Posterior cingulate gyrus (tissue), 11 donors: ENCODE results near the gene TK2.

Source experiments
- DNase-seq, 10 donors: peaks; one replicate each; pipeline versions ENCODE4 v3.0.0 to v3.0.0-alpha.2; 2020 to 2021; ENCODE audit warnings: mixed read lengths in 3 of 10
- intact Hi-C: fragments of 100-400 bp; cut with DNase I; formaldehyde crosslinking; loops from one replicate; pipeline ENCODE4 v1.15.1; 2023

Gene TK2

GRCh38 chr16:66548868-66549267, 1.1 kb downstream of the TK2 start:
- intact Hi-C loops, result loop anchor here (2.0 kb wide), 1 partner anchor 32 kb away; no protein-coding TSS in a partner anchor
- no peak for DNase-seq

- DNase-seq, result peak in 1 of 10 donors; percentile 69
- intact Hi-C loops, result loop anchor here (2.0 kb wide), 1 partner anchor 31 kb away; no protein-coding TSS in a partner anchor
Observed at GRCh38 chr16:66548068-66548467, 1.9 kb downstream of the TK2 start.

- peak in 1 of 10 donors; percentile 55 for DNase-seq
- intact Hi-C loops, result no loop called here
Observed at GRCh38 chr16:66547101-66547989, 2.6 kb downstream of the TK2 start.

- peak in 1 of 10 donors; percentile 49 for DNase-seq
- intact Hi-C loops, result no loop called here
Observed at GRCh38 chr16:66544016-66544757, 5.7 kb downstream of the TK2 start.

GRCh38 chr16:66543541-66543940, 6.4 kb downstream of the TK2 start:
- DNase-seq, result peak in 1 of 10 donors; percentile 24
- intact Hi-C loops, result no loop called here

- peak in 1 of 10 donors; percentile 25 for DNase-seq
- intact Hi-C loops, result no loop called here
Observed at GRCh38 chr16:66542396-66542795, 7.5 kb downstream of the TK2 start.

GRCh38 chr16:66541388-66542355, 8.2 kb downstream of the TK2 start:
- intact Hi-C loops, result no loop called here
- peak in 1 of 10 donors; percentile 4 for DNase-seq

GRCh38 chr16:66539623-66540469, 10.1 kb downstream of the TK2 start:
- peak in 1 of 10 donors; percentile 30 for DNase-seq

GRCh38 chr16:66538910-66539309, 11.0 kb downstream of the TK2 start:
- intact Hi-C loops, result no loop called here
- no peak for DNase-seq

More at GRCh38 chr16:66539623-66540469, 10.1 kb downstream of the TK2 start:
- intact Hi-C loops, result no loop called here

- intact Hi-C loops, result no loop called here
- DNase-seq, result peak in 1 of 10 donors; percentile 66
Observed at GRCh38 chr16:66537236-66537635, 12.7 kb downstream of the TK2 start.

- peak in 1 of 10 donors; percentile 40 for DNase-seq
- intact Hi-C loops, result no loop called here
Observed at GRCh38 chr16:66536525-66536924, 13.4 kb downstream of the TK2 start.

- peak in 2 of 10 donors; percentile 14 to 40 for DNase-seq
- intact Hi-C loops, result no loop called here
Observed at GRCh38 chr16:66534376-66534799, 15.5 kb downstream of the TK2 start.

- intact Hi-C loops, result no loop called here
- peak in 1 of 10 donors; percentile 30 for DNase-seq
Observed at GRCh38 chr16:66529475-66529874, 20.4 kb downstream of the TK2 start.

GRCh38 chr16:66528294-66528693, 21.6 kb downstream of the TK2 start:
- no peak for DNase-seq
- intact Hi-C loops, result no loop called here

- intact Hi-C loops, result no loop called here
- DNase-seq, result peak in 2 of 10 donors; percentile 11 to 55
Observed at GRCh38 chr16:66525396-66526180, 24.3 kb downstream of the TK2 start.

- peak in 2 of 10 donors; percentile 72 to 83 for DNase-seq
- intact Hi-C loops, result no loop called here
Observed at GRCh38 chr16:66524601-66525164, 25.2 kb downstream of the TK2 start.

GRCh38 chr16:66523861-66524354, 26.0 kb downstream of the TK2 start:
- intact Hi-C loops, result no loop called here

More at GRCh38 chr16:66523861-66524354, 26.0 kb downstream of the TK2 start:
- peak in 2 of 10 donors; percentile 14 to 62 for DNase-seq
